Stimulated activated naive CD8-positive, alpha-beta T cell treated with anti-CD3 and anti-CD28 coated beads, Interleukin-15, amount 100 ng/mL, for 72 hours (primary cell): Measurements from ENCODE around the gene TAS2R42.

Source experiments
- ATAC-seq: fragments of 150-1000 bp; cut with Tn5 transposase; 2 replicates; pipeline ENCODE4 v1.10.0; 2021; ENCODE audit warnings: mild to moderate bottlenecking, moderate library complexity
- DNase-seq, 2 donors: peaks; one replicate each; pipeline ENCODE4 v3.0.0; 2021 to 2022
- H3K27ac Mint-ChIP-seq, 2 donors: one replicate each; pipeline ENCODE4 v1.8.0; 2022; ENCODE audit warnings: mild to moderate bottlenecking in 2 of 2, mixed read lengths in 2 of 2, moderate library complexity in 2 of 2
- H3K27me3 Mint-ChIP-seq: one replicate; pipeline ENCODE4 v1.8.0; 2022; ENCODE audit warnings: mixed read lengths
- H3K4me1 Mint-ChIP-seq: one replicate; pipeline ENCODE4 v1.8.0; 2022; ENCODE audit warnings: mild to moderate bottlenecking, mixed read lengths
- H3K4me3 Mint-ChIP-seq, 2 donors: one replicate each; pipeline ENCODE4 v1.8.0; 2022; ENCODE audit warnings: mild to moderate bottlenecking in 2 of 2, mixed read lengths in 2 of 2, moderate library complexity in 1 of 2
- H3K9me3 Mint-ChIP-seq, 2 donors: one replicate each; pipeline ENCODE4 v1.8.0; 2022; ENCODE audit warnings: mixed read lengths in 2 of 2

The TAS2R42 gene

DNA sequence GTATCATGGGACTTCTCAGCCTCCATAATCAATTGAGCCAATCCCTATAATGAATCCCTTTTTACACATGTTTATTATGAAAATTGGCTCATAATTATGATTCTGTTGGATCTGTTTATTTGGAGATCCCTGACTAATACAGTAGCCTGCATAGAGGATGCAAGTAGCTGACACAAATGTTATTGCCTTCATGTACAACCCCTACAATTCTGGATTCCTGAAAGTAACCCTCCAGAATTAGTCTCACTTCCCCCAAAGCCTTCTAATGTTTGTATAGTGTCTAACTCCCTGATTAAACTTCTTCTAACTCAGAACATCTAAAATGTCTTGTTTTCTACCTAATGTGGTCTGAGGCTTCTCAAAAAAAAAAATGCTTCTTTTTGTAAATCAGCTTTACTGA, 22.4 kb downstream of the TAS2R42 start:
- DNase-seq (no peak), ATAC-seq (no peak)
- no peaks in the 10 kb centered on the region for H3K9me3 Mint-ChIP-seq
- no peak overlapping the region for H3K27ac Mint-ChIP-seq
- H3K4me3 Mint-ChIP-seq = no peak overlapping the region
- H3K27me3 Mint-ChIP-seq = no peaks in the 10 kb centered on the region
- H3K4me1 Mint-ChIP-seq = peaks cover 65% of the 10 kb centered on the region

DNA sequence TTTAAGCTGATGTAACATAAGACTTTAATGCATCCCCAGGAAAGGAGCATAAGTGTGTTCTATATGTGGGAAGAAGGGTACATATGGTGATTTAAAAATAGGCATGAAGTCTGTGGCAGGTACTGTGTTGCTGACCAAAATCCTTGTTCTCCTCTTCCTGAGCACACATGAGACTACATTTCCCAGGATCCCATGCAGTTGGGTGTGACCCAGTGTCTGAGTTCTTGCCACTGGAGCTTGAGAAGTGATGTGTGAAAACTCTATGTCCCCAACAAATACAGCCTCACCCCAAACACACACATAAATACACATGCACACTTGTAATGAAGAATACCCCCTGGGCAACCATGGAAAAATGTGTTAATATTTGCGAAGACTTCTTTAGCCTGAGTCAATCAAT, 24.2 kb downstream of the TAS2R42 start:
- no peak for ATAC-seq
- H3K9me3 Mint-ChIP-seq = no peaks in the 10 kb centered on the region
- H3K4me3 Mint-ChIP-seq = no peak overlapping the region
- no peak overlapping the region for H3K27ac Mint-ChIP-seq
- no peaks in the 10 kb centered on the region for H3K27me3 Mint-ChIP-seq
- peaks cover 52% of the 10 kb centered on the region for H3K4me1 Mint-ChIP-seq
- DNase-seq = no peak

- DNase-seq = no peak
- H3K9me3 Mint-ChIP-seq = peaks cover 8 to 9% of the 10 kb centered on the region in 2 donors
- no peaks in the 10 kb centered on the region for H3K27me3 Mint-ChIP-seq
- ATAC-seq = no peak
- H3K4me3 Mint-ChIP-seq = no peak overlapping the region
- peaks cover 41% of the 10 kb centered on the region for H3K4me1 Mint-ChIP-seq
- no peak overlapping the region for H3K27ac Mint-ChIP-seq
Measured at GRCh38 chr12:11158885-11159444, 27.8 kb downstream of the TAS2R42 start.

GRCh38 chr12:11154400-11154925, 32.3 kb downstream of the TAS2R42 start:
- DNase-seq (no peak), ATAC-seq (no peak)
- H3K4me1 Mint-ChIP-seq = peaks cover 14% of the 10 kb centered on the region
- H3K9me3 Mint-ChIP-seq = peaks cover 9 to 13% of the 10 kb centered on the region in 2 donors
- H3K27me3 Mint-ChIP-seq = no peaks in the 10 kb centered on the region
- no peak overlapping the region for H3K4me3 Mint-ChIP-seq
- no peak overlapping the region for H3K27ac Mint-ChIP-seq

GRCh38 chr12:11152725-11153124, 34.0 kb downstream of the TAS2R42 start:
- Mint-ChIP-seq H3K27me3 (no peaks in the 10 kb centered on the region), H3K9me3 (peaks cover 9 to 13% of the 10 kb centered on the region in 2 donors), H3K4me1 (peaks cover 9% of the 10 kb centered on the region), H3K4me3 (no peak overlapping the region), H3K27ac (no peak overlapping the region)
- DNase-seq (no peak), ATAC-seq (no peak)

GRCh38 chr12:11150832-11151231, 35.9 kb downstream of the TAS2R42 start:
- Mint-ChIP-seq H3K27me3 (no peaks in the 10 kb centered on the region), H3K4me3 (no peak overlapping the region), H3K4me1 (peaks cover under 1% of the 10 kb centered on the region), H3K9me3 (peaks cover 6% of the 10 kb centered on the region in 2 donors), H3K27ac (no peak overlapping the region)
- DNase-seq (no peak), ATAC-seq (no peak)

DNA sequence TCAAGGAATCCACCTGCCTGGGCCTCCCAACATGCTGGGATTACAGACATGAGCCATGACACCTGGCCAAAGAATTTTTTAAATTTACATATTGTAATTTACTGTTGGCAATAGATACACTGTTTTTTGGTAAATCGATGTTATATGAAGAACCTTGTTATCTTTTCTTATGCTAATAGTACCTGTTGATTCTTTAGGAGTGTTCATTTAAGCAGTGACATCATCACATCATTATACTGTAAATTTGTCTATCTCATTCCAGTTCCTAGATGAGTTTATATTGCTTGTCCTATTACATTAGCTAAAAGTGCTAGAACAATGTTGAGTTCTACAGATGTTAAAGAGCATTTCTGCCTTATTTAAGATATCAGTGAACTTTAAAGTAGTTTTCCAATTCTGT, 39.3 kb downstream of the TAS2R42 start:
- Mint-ChIP-seq H3K4me1 (peaks cover 10% of the 10 kb centered on the region), H3K4me3 (no peak overlapping the region), H3K9me3 (peaks cover 21 to 26% of the 10 kb centered on the region in 2 donors), H3K27ac (no peak overlapping the region), H3K27me3 (no peaks in the 10 kb centered on the region)
- DNase-seq (no peak), ATAC-seq (no peak)

DNA sequence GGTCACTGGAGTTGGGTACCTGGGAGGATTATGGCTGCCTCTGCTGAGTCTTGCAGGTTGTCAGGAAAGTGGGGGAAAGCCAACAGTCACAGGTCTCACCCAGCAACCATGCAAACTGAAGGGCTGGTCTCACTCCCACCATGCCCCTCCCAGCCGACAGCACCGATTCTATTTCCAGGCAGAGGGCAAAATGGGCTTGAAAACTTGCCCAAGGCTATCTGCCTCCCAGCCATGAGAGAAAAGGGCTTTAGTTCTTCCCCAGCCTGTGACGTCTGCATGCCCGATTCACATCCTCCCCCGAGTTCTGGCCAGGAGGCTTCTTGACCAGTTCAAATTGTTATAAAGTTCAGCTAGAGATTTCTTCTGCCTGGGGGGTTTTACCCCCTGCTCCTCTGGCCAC, 42.4 kb downstream of the TAS2R42 start:
- no peak overlapping the region for H3K4me3 Mint-ChIP-seq
- DNase-seq = no peak

DNA sequence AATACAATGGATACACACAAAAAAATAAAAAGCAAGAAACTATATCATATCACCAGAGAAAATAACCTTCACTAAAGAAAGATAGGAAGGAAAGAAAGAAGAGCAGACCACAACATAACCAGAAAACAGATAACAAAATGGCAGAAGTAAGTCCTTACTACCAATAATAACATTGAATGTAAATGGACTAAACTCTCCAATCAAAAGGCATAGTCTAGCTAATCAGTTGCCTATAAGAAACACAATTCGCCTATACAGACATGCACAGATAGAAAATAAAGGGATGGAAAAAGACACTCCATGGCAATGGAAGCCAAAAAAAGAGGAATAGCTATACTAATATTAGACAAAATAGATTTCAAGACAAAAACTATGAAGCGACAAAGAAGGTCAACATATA, 43.4 kb downstream of the TAS2R42 start:
- ATAC-seq (no peak), DNase-seq (no peak)
- Mint-ChIP-seq H3K27ac (no peak overlapping the region), H3K27me3 (no peaks in the 10 kb centered on the region), H3K4me3 (no peak overlapping the region), H3K9me3 (peaks cover 16 to 26% of the 10 kb centered on the region in 2 donors), H3K4me1 (peaks cover 17% of the 10 kb centered on the region)

More for the DNA sequence above, 42.4 kb downstream of the TAS2R42 start:
- H3K27me3 Mint-ChIP-seq = no peaks in the 10 kb centered on the region
- H3K4me1 Mint-ChIP-seq = peaks cover 17% of the 10 kb centered on the region
- peaks cover 16 to 26% of the 10 kb centered on the region in 2 donors for H3K9me3 Mint-ChIP-seq
- no peak for ATAC-seq
- H3K27ac Mint-ChIP-seq = no peak overlapping the region

GRCh38 chr12:11136075-11136474, 50.7 kb downstream of the TAS2R42 start:
- ATAC-seq = peak; percentile 72

More at GRCh38 chr12:11136075-11136474, 50.7 kb downstream of the TAS2R42 start:
- H3K4me3 Mint-ChIP-seq = no peak overlapping the region
- H3K9me3 Mint-ChIP-seq = peaks cover 0 to 4% of the 10 kb centered on the region in 2 donors
- no peak overlapping the region for H3K27ac Mint-ChIP-seq
- H3K4me1 Mint-ChIP-seq = peaks cover 37% of the 10 kb centered on the region
- no peak for DNase-seq
- H3K27me3 Mint-ChIP-seq = no peaks in the 10 kb centered on the region
